Measurements from ENCODE around the gene NBAS. TPM values are rescaled to one million over a fixed set of nuclear protein-coding genes. Genes with fewer than 3 reads are reported as not detected.

NBAS gene
- total RNA-seq, 2 experiments from 2014 or later = 24.3 to 25.5 TPM

GRCh38 chr2:15298770-15299169 lies 262.4 kb downstream of the NBAS start:
- no peak overlapping the region for H3K4me3 ChIP-seq (ENCODE audit: low read length)
- ChIA-PET CTCF (no interaction called here), POLR2A (no interaction called here)
- ATAC-seq (ENCODE audit: poor library complexity) (no peak), DNase-seq (no peak)
- no peak overlapping the region for H3K27ac ChIP-seq (ENCODE audit: low read depth in 1 of 2, low read length in 2 of 2)
- intact Hi-C loops (cut with DNase I, micrococcal nuclease) = no loop called here
- no peak overlapping the region for H3K4me3 Mint-ChIP-seq
- TF ChIP-seq CTCF (IDR thresholded peaks at IDR 0.05) = no peak
- H3K36me3 ChIP-seq (ENCODE audit: insufficient read depth, low read length) = peaks cover 47% of the 10 kb centered on the region
- H3K9me3 ChIP-seq (ENCODE audit: control insufficient read depth in 1 of 2, insufficient read depth in 1 of 2, low read length in 2 of 2) = no peaks in the 10 kb centered on the region
- no peaks in the 10 kb centered on the region for H3K9me3 Mint-ChIP-seq
- peaks cover 17% of the 10 kb centered on the region for H3K4me1 Mint-ChIP-seq (ENCODE audit: low read depth)
- no peaks in the 10 kb centered on the region for H3K27me3 ChIP-seq (ENCODE audit: control insufficient read depth in 1 of 2, insufficient read depth in 2 of 2, low read length in 2 of 2)
- no peaks in the 10 kb centered on the region for H3K27me3 Mint-ChIP-seq
- H3K4me1 ChIP-seq (ENCODE audit: insufficient read depth, low read length) = no peaks in the 10 kb centered on the region
- H3K27ac Mint-ChIP-seq = no peak overlapping the region
- H3K36me3 Mint-ChIP-seq (ENCODE audit: low read depth) = peaks cover 90% of the 10 kb centered on the region

DNA sequence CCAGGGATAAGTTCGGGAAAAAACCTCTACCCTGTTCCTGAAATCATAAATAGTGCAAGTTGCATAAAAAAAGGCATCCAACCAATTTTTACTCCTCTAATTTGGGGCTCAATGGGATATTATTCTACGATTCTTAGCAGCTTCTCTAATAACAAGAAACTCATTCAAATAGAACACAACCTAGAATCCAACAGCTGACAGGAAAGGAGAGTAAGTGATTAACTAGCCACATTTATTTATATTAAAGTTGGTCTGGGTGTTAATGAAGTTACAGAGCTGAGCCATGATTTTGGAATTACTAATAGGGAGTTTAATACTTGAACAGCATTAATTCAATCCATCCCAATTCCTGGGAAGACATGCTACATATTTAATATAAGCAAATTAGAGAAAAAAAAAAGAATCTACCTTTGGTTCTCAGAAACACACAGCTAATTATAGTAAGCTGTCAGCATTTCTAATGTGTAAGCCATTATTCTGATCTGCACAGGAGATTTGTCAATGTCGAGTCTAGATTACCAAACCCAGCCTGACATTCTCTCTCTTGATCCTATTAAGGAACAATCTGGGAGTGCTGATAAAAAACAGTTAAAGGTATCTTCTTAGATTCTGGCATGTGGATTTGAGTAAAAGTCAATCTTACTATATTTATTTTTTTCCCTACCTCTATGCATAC lies 267.7 kb downstream of the NBAS start:
- H3K27ac ChIP-seq (ENCODE audit: low read depth in 1 of 2, low read length in 2 of 2) = no peak overlapping the region
- TF ChIP-seq CTCF (IDR thresholded peaks at IDR 0.05) = no peak
- ChIA-PET CTCF (no interaction called here), POLR2A (no interaction called here)
- peaks cover 89% of the 10 kb centered on the region for H3K36me3 Mint-ChIP-seq (ENCODE audit: low read depth)
- ATAC-seq (ENCODE audit: poor library complexity) (no peak), DNase-seq (no peak)
- H3K4me3 Mint-ChIP-seq = no peak overlapping the region
- H3K27me3 ChIP-seq (ENCODE audit: control insufficient read depth in 1 of 2, insufficient read depth in 2 of 2, low read length in 2 of 2) = no peaks in the 10 kb centered on the region
- H3K36me3 ChIP-seq (ENCODE audit: insufficient read depth, low read length) = peaks cover 52% of the 10 kb centered on the region
- no peaks in the 10 kb centered on the region for H3K9me3 Mint-ChIP-seq
- intact Hi-C loops (cut with DNase I, micrococcal nuclease) = no loop called here
- no peaks in the 10 kb centered on the region for H3K4me1 ChIP-seq (ENCODE audit: insufficient read depth, low read length)
- H3K9me3 ChIP-seq (ENCODE audit: control insufficient read depth in 1 of 2, insufficient read depth in 1 of 2, low read length in 2 of 2) = no peaks in the 10 kb centered on the region
- H3K4me3 ChIP-seq (ENCODE audit: low read length) = no peak overlapping the region
- no peak overlapping the region for H3K27ac Mint-ChIP-seq
- H3K4me1 Mint-ChIP-seq (ENCODE audit: low read depth) = no peaks in the 10 kb centered on the region
- H3K27me3 Mint-ChIP-seq = no peaks in the 10 kb centered on the region

GRCh38 chr2:15287447-15288184 lies 273.5 kb downstream of the NBAS start:
- Mint-ChIP-seq H3K27ac (no peak overlapping the region), H3K4me1 (ENCODE audit: low read depth) (no peaks in the 10 kb centered on the region), H3K9me3 (no peaks in the 10 kb centered on the region), H3K36me3 (ENCODE audit: low read depth) (peaks cover 88% of the 10 kb centered on the region), H3K27me3 (no peaks in the 10 kb centered on the region), H3K4me3 (no peak overlapping the region)
- Histone ChIP-seq H3K9me3 (ENCODE audit: control insufficient read depth in 1 of 2, insufficient read depth in 1 of 2, low read length in 2 of 2) (no peaks in the 10 kb centered on the region), H3K27me3 (ENCODE audit: control insufficient read depth in 1 of 2, insufficient read depth in 2 of 2, low read length in 2 of 2) (no peaks in the 10 kb centered on the region), H3K27ac (ENCODE audit: low read depth in 1 of 2, low read length in 2 of 2) (no peak overlapping the region), H3K4me1 (ENCODE audit: insufficient read depth, low read length) (no peaks in the 10 kb centered on the region), H3K4me3 (ENCODE audit: low read length) (no peak overlapping the region), H3K36me3 (ENCODE audit: insufficient read depth, low read length) (peaks cover 41% of the 10 kb centered on the region)
- no peak for TF ChIP-seq CTCF (IDR thresholded peaks at IDR 0.05)
- intact Hi-C loops (cut with DNase I, micrococcal nuclease) = no loop called here
- no peak for DNase-seq
- no peak for ATAC-seq (ENCODE audit: poor library complexity)
- ChIA-PET POLR2A (no interaction called here), CTCF (no interaction called here)

Data from CD4-positive, alpha-beta T cell (primary cell).